ENCODE measurements around the gene NIF3L1. TPM values are rescaled to one million over a fixed set of nuclear protein-coding genes. Genes with fewer than 3 reads are reported as not detected.

The NIF3L1 gene
- total RNA-seq, 1 experiment from 2014 or later = 55.4 TPM

DNA sequence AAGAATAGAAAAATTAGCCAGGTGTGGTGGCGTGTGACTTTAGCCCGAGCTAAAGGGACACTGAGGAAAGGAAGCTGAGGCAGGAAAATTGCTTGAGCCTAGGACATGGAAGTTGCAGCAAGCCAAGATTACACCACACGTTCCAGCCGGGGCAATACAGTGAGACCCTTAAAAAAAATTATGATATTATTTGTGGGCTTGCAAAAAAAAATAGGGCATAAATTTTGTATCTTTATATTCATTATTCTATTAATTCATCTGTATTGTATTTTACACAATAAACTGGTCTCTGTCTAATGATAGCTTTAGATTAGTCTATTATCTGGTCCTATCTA lies 56.2 kb downstream of the NIF3L1 start:
- Mint-ChIP-seq H3K4me3 (no peak overlapping the region), H3K4me1 (no peaks in the 10 kb centered on the region), H3K36me3 (ENCODE audit: insufficient read depth in 1 of 3, low read depth in 3 of 3) (peaks cover 21 to 71% (median 67%) of the 10 kb centered on the region in 3 experiments), H3K27me3 (ENCODE audit: low read depth) (no peaks in the 10 kb centered on the region), H3K9me3 (no peaks in the 10 kb centered on the region), H3K27ac (no peak overlapping the region)
- H3K4me1 ChIP-seq (ENCODE audit: insufficient read depth, low read length) = no peaks in the 10 kb centered on the region
- no peak overlapping the region for H3K27ac ChIP-seq (ENCODE audit: insufficient read length, low read depth, low read length)
- no peaks in the 10 kb centered on the region for H3K79me2 ChIP-seq (ENCODE audit: insufficient read depth, low read length)
- DNase-seq = no peak
- no peak overlapping the region for H3T11ph ChIP-seq (ENCODE audit: low read length)
- TF ChIP-seq CTCF (conservative IDR thresholded peaks at IDR 0.05) = no peak
- H3K56ac ChIP-seq (ENCODE audit: insufficient read length, low read depth, low read length) = no peak overlapping the region
- H4K20me1 ChIP-seq (ENCODE audit: control insufficient read depth, insufficient read depth, insufficient read length) = no peaks in the 10 kb centered on the region
- H2BK12ac ChIP-seq (ENCODE audit: insufficient read length, low read depth, low read length) = no peak overlapping the region
- no peak overlapping the region for H3K23ac ChIP-seq (ENCODE audit: insufficient read length, low read depth, low read length)
- no peak overlapping the region for H3K9ac ChIP-seq (ENCODE audit: extremely low read depth, insufficient read length, low read length)
- no peak overlapping the region for H2BK120ac ChIP-seq (ENCODE audit: low read depth, low read length, poor library complexity, severe bottlenecking)
- no CpG with 5 or more reads among the region's 4 CpGs for WGBS (ENCODE audit: extremely low coverage, insufficient read length, low lambda C conversion rate)
- H3K4ac ChIP-seq (ENCODE audit: low read depth, low read length) = no peak overlapping the region
- H2BK20ac ChIP-seq (ENCODE audit: low read depth, low read length, poor library complexity, severe bottlenecking) = no peak overlapping the region
- H3K9me3 ChIP-seq (ENCODE audit: control insufficient read depth, low read depth, low read length) = no peaks in the 10 kb centered on the region
- no peak overlapping the region for H3K4me2 ChIP-seq (ENCODE audit: insufficient read depth, insufficient read length, low read length)
- H4K5ac ChIP-seq (ENCODE audit: insufficient read length, low read depth, low read length) = no peak overlapping the region
- H2BK15ac ChIP-seq (ENCODE audit: low read depth, low read length) = no peak overlapping the region
- H4K8ac ChIP-seq (replicated peaks; ENCODE audit: insufficient read length, low read depth, low read length) = no peak overlapping the region
- H3K23me2 ChIP-seq (ENCODE audit: insufficient read length, low read depth, low read length, poor library complexity, severe bottlenecking) = no peaks in the 10 kb centered on the region
- no peak overlapping the region for H4K91ac ChIP-seq (ENCODE audit: insufficient read length, low read depth, low read length)
- no peak overlapping the region for H2AFZ ChIP-seq (ENCODE audit: low read length)
- no peaks in the 10 kb centered on the region for H3K79me1 ChIP-seq (ENCODE audit: insufficient read depth, low read depth, low read length, poor library complexity, severe bottlenecking)
- no peak overlapping the region for H3K18ac ChIP-seq (ENCODE audit: insufficient read length, low read depth, low read length)
- no peak overlapping the region for H2BK5ac ChIP-seq (ENCODE audit: insufficient read length, low read length)
- no peak overlapping the region for H3K14ac ChIP-seq (ENCODE audit: insufficient read depth, low read length)
- H3K27me3 ChIP-seq (ENCODE audit: insufficient read depth, low read length) = no peaks in the 10 kb centered on the region
- H2AK5ac ChIP-seq (ENCODE audit: insufficient read length, low read length) = no peak overlapping the region

Measured in H9 (cell line).